ENCODE data around the gene ST3GAL5.

Gene ST3GAL5

GRCh38 chr2:85866165-85866659 is 22.6 kb downstream of the ST3GAL5 start:
- no peak for DNase-seq (ENCODE audit: low read depth in 2 of 2)

DNA sequence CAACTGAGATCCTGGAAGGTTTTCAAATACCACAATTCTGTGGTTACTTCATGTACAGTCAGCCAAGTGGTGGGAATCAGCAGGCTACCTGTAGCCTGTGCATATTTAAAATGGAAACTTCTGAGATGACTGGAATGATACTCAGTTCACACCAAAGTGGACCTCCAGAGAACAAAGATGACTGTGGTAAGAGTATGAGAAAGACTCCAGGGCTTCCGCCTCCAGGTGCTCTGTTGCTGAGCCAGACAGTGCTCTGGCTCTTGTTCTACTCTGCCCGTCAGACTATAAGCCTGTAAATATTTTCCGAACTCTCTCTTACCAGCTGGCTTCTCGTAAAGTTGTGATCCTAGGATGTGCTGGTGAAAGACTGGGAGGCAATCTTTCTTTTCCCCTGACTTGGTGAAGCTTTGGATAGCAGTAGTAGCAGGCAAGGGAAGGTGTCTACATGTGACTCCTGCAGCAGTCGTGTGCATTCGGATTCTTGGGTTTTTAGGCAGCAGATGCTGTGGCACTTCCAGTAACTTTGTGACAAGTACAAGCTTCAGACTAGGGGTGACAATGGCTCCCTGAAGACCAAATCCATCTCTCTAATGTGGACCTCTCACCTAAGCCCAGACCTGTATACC is 23.1 kb downstream of the ST3GAL5 start:
- DNase-seq (ENCODE audit: low read depth in 2 of 2) = no peak

DNA sequence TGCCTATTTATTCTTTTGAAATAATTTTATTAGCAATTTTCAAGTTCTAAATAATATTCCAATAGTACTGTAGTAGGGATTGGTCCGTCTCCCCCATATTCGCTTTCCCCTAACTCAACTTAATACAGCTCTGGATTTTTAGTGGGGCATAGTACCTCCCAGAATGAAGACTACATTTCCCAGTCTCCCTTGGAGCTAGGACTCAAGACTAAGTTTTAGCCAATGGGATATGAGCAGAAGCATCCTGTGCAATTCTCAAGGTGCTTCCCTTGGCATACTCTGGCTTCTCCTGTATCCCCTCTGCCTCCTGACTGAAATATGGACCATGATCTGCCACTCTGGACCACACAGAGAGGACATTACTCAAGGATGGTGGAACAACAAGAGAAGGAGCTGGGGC is 24.1 kb downstream of the ST3GAL5 start:
- no peak for DNase-seq (ENCODE audit: low read depth in 2 of 2)

DNA sequence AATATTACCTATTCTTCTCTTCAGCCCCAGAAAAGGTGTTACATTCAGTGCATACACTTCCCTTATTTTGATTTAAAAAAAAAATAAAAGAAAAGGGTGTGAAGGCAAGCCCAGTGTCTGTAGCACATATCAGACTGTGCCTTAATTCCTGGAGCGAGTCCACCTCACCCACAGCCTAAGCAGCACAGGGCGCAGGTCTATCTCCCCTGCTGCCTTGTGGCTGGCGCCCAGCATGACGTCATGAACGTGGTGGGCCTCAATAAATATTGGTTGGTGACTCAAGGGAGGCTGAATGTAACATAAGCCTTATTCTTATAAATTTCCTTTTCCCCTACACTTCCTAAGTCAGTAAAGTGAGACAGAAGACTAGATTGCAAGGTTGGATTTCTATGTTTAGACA is 26.4 kb downstream of the ST3GAL5 start:
- DNase-seq (ENCODE audit: low read depth in 2 of 2) = peak in 1 of 2 donors; percentile 31

DNA sequence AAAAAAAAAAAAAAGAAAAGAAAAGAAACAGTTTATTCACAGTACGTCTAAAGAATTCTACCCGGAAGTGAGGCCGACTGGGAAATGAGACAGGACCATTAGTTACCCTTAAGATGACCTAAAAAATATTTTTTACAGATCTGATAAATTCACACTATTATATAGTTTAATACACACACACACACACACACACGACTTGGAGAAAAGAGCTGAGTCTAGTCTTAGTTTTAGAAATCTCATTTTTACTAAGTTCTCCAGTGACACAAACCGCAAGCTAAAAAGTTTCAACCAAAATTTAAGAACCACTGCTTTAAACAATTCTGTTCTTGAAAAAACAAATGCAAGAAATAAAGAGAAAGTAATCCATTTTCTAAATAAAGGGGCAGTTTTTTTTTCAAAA is 27.1 kb downstream of the ST3GAL5 start:
- no peak for DNase-seq (ENCODE audit: low read depth in 2 of 2)

DNA sequence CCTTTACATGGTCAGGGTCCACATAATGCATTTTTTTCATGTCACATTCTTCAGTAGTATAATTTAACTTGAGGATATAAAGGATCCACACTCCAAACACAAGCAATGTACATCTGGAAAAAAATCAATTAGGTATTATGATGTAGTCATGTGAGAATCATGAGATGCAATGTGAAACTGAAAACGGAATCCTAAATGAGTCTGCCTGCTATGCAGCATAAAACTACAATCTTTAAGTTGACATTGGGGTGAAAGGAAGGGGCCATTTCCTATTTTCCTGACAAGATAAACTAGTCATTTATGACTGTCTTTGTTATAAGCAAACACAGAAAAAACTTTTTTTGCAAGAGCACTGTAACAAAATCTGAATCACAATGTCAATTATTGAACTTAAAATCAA is 27.6 kb downstream of the ST3GAL5 start:
- DNase-seq (ENCODE audit: low read depth in 2 of 2) = no peak

DNA sequence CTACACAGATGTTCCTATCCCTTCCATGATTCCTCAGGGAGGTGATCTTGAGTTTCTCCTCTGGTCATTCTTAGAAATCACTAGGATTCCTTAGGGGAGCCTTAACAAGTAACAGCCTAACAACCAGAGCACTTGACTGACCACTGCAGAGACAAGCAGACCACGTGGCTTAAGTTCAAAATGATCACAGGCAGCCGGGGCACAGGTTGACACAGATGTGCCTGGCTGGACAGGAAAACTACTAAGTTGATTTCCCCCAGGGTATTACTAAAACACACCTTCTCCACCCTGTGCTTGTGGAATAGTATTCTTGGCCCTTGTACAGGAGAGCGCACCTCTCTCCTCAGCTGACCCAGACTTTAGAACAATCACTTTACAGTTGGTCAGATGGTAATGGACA is 29.9 kb downstream of the ST3GAL5 start:
- no peak for DNase-seq (ENCODE audit: low read depth in 2 of 2)

DNA sequence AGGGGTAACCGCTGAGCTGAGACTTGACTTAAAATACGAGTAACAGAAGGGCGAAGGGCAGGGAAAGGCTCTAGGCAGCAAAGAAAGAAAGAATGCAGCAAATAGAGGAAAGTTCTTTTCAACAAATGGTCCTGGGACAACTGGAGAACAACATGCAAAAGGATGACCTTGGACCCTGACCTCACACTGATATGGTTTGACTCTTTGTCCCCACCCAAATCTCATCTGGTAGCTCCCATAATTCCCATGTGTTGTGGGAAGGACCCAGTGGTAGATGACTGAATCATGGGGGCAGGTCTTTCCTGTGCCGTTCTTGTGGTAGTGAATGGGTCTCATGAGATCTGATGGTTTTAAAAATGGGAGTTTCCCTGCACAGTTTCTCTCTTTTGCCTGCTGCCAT is 33.9 kb downstream of the ST3GAL5 start:
- no peak for DNase-seq (ENCODE audit: low read depth in 2 of 2)

DNA sequence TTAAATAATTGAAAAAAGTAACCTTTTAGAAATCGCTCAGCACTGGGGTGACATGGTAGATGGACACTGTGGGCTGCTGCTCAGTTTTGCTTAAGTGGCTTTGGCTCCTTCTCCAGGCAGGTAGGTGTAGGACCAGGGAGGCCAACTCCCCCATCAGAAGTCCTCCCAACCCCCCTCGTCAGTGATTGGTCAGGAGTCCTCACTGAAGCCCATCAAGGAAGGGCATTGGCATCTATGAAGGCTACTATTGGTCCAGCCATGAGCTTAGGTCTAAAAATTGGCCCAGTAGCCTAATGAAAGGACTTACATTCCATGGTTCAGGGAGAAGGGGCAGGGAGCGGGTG is 34.7 kb downstream of the ST3GAL5 start:
- no peak for DNase-seq (ENCODE audit: low read depth in 2 of 2)

- no peak for DNase-seq (ENCODE audit: low read depth in 2 of 2)
Observed at GRCh38 chr2:85853499-85854165, 35.2 kb downstream of the ST3GAL5 start.

DNA sequence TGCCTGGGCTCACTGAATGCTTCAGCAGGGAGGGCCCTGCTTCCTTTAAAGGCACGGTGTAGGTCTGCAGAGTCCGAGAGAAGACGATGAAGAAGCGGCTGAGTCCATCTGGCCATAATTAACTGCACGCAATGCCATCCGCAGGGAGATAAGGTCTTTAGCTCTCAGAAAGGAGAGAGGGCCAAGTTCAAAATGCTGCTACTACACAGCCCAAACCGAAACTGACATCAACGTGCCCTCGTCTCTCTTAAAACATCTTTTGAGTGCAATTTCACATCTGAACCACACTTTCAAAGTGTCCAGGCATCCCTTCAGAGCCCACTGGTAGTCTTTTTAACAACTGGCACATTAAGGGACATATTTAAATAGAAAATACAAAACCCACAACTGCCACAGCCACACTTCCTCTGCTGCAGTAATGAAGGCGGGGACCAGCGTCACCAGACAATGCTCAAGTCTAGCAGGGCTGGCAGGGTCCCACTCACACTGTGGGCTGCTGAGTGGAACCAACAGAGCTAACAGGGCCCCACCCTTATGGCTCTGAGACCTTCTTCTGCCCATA is 35.8 kb downstream of the ST3GAL5 start:
- peak; percentile 39 to 45 for DNase-seq (ENCODE audit: low read depth in 2 of 2)

DNA sequence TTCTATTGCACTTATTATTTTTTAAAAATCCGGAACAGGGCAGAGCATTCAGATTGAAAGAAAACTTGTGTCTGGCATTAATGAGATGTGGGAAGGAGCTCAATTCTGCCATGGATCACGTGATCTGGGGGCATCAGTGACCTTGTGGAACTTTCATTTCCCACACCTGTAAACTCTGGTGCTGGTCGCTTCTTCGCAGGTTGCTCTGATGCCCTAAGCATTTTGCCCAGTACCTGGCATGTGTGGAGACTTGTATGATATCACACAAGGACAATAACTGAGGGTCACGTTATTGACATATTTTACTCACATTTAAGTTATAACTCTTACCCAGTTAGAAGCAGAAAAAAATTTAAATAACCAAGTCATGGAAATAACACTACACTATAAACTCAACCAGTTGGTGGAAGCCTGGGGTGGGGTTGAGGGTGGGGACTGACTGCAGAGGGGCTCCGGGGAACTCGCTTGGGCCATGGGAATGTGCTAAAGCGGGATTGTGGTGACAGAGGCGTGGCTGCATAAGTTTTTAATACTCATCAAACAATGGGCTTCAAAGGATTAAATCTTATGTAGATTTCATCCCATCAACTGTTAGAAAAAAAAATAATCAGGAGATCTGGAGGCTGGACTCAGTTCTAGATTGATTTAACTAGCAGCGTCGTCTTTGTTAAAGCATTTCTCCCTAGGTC is 36.5 kb downstream of the ST3GAL5 start:
- DNase-seq (ENCODE audit: low read depth in 2 of 2) = no peak

- DNase-seq (ENCODE audit: low read depth in 2 of 2) = no peak
Observed at GRCh38 chr2:85851253-85852151, 37.3 kb downstream of the ST3GAL5 start.

GRCh38 chr2:85850451-85850850 is 38.3 kb downstream of the ST3GAL5 start:
- DNase-seq (ENCODE audit: low read depth in 2 of 2) = no peak

DNA sequence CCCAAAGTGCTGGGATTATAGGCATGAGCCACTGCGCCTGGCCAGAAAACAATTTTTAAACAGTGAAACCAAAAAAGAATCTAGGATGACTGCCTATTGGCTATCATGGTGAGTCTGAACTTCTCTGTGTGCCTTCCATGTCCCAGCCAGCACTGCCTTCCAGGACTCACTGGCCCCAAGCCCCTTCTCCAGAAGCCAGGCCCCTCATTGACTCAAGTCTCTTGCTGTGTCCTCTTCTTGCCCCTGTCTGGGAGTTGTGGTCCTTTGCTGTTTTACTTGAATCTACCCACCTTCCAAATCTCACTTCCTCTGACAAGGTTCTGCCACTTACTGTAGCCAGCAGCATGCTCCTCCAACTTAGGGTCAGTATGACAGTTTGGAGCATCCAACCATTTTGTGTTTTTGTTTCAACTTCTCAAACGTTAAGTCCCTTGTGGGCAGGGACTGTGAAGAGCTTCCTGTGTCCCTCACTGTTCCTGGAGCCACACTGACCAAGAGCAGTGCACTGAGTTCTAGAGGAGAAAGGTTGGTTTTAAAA is 41.7 kb downstream of the ST3GAL5 start:
- no peak for DNase-seq (ENCODE audit: low read depth in 2 of 2)

GRCh38 chr2:85846411-85846810 is 42.4 kb downstream of the ST3GAL5 start:
- DNase-seq (ENCODE audit: low read depth in 2 of 2) = no peak

GRCh38 chr2:85844486-85844885 is 44.3 kb downstream of the ST3GAL5 start:
- no peak for DNase-seq (ENCODE audit: low read depth in 2 of 2)

DNA sequence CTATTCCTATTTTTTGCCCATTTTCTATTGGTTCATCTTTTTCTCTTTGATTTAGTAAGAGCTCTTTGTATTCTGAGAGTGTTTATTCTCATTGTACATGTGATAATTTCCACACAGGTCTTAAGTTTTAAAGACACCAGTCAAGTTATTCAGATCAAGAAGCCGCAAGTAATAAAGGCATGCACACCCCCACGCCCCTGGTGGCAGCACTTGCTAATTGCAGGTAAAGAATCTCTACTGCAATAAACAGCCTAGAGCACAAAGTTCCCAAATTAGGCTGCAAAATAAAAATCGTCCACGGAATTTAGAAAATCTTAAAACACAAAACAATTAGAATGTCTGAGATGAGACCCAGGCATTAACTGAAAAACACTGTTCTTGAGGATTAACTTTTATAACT is 45.2 kb downstream of the ST3GAL5 start:
- DNase-seq (ENCODE audit: low read depth in 2 of 2) = no peak

- no peak for DNase-seq (ENCODE audit: low read depth in 2 of 2)
Observed at GRCh38 chr2:85840091-85840490, 48.7 kb downstream of the ST3GAL5 start.

DNA sequence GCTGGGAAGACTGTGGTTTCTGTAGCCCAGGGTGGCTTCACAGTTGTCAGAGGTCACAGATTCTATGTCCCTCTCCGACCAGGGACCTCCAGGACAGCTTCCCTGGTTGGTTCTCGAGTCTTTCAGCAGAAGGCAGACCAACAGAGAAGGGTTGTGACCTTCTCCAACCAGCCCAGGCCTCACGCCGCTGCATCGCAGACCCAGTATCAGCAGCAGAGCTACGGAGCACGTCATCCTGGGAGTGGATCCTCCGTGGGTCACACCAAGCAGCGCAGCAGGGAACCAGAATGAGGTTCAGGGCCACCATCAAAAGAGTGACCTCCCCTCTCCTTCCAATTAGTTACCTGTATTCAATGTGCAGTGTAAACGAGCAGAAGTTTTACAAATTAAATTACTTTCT is 49.3 kb downstream of the ST3GAL5 start:
- no peak for DNase-seq (ENCODE audit: low read depth in 2 of 2)

DNA sequence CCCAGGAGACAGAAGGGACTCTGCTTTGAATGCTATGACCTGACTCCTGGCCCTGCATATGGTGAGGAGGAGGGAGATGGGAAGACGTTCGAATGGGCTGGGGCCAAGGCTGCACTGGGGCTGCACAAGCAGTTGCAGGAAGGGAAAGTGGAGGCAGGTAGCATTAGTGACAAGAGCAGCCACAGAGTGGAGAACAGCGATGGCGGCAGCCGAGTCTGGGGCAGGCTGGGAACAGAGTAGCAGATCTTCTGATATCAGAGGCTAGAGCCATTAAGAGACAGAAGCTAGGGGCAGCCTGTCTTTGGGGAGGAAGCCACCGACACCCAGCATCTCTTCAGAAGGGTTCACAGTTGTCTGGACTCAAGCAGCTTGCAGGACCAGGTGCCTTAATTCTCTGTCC is 50.1 kb downstream of the ST3GAL5 start:
- no peak for DNase-seq (ENCODE audit: low read depth in 2 of 2)

DNA sequence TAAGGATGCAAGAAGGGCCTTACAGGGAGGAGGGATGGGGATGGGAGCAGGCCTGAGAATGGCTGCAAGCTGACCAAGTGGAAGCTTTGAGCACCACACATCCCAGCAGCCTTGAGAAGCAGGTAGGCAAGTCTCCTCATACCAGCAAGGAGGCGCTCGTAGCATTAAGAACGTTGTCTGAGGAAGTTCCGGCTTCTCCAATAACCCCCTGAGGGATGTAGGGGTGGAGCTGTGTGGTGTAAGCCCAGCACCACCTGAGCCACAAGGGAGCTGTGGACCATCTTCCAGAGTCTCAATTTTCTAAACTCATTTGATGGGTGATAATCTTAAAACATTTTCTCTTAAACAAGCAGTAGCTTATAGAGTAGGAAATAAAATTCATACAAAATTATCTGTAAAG is 50.6 kb downstream of the ST3GAL5 start:
- DNase-seq (ENCODE audit: low read depth in 2 of 2) = no peak
